SK-N-SH treated with all-trans-retinoic acid at 6 μM for 48 hours (cell line): ENCODE results near the gene NAALADL2.

Experiments used
- ARNTL ChIP-seq: fragments of 450-650 bp; formaldehyde crosslinking; IDR thresholded peaks from 2 replicates; pipeline ENCODE4 v1.5.0; 2020; ENCODE audit warnings: low read depth, mild to moderate bottlenecking, moderate library complexity, borderline replicate concordance
- ESRRG ChIP-seq: fragments of 250-450 bp; sonication (Bioruptor Pico); IDR thresholded peaks from 2 replicates; pipeline ENCODE4 v1.6.1; 2021; ENCODE audit warnings: mild to moderate bottlenecking
- GLIS3 ChIP-seq: fragments of 250-450 bp; sonication (Bioruptor Pico); IDR thresholded peaks from 2 replicates; pipeline ENCODE4 v1.5.0; 2020; ENCODE audit warnings: mild to moderate bottlenecking, moderate library complexity
- ISL1 ChIP-seq: fragments of 250-450 bp; sonication (Bioruptor Pico); IDR thresholded peaks from 2 replicates; pipeline ENCODE4 v2.1.2; 2022; ENCODE audit warnings: mild to moderate bottlenecking, moderate library complexity
- RARB ChIP-seq: fragments of 250-450 bp; sonication (Bioruptor Pico); IDR thresholded peaks from 2 replicates; pipeline ENCODE4 v1.8.0; 2021; ENCODE audit warnings: mild to moderate bottlenecking, moderate library complexity
- ZFP3 ChIP-seq: fragments of 250-450 bp; sonication (Bioruptor Pico); IDR thresholded peaks from 2 replicates; pipeline ENCODE4 v1.5.0; 2020; ENCODE audit warnings: mild to moderate bottlenecking, moderate library complexity
- ZFP30 ChIP-seq: fragments of 450-650 bp; formaldehyde crosslinking; IDR thresholded peaks from 2 replicates; pipeline ENCODE4 v1.5.0; 2022; ENCODE audit warnings: mild to moderate bottlenecking, moderate library complexity
- TF ChIP-seq, protein P1 (sequence below): fragments of 250-450 bp; sonication (Bioruptor Pico); IDR thresholded peaks from 2 replicates; pipeline ENCODE4 v1.8.0; 2021; ENCODE audit warnings: low read depth, mild to moderate bottlenecking, moderate library complexity, borderline replicate concordance
- TF ChIP-seq, protein P2 (sequence below): fragments of 250-450 bp; sonication (Bioruptor Pico); IDR thresholded peaks from 2 replicates; pipeline ENCODE4 v1.5.1; 2020; ENCODE audit warnings: low read depth, mild to moderate bottlenecking, moderate library complexity
- TF ChIP-seq, protein P3 (sequence below): fragments of 250-450 bp; sonication (Bioruptor Pico); IDR thresholded peaks from 2 replicates; pipeline ENCODE4 v1.8.0; 2020; ENCODE audit warnings: mild to moderate bottlenecking, moderate library complexity, borderline replicate concordance
- TF ChIP-seq, protein P4 (sequence below): fragments of 250-450 bp; sonication (Bioruptor Pico); IDR thresholded peaks from 2 replicates; pipeline ENCODE4 v1.5.1; 2021; ENCODE audit warnings: mild to moderate bottlenecking, moderate library complexity
- TF ChIP-seq, protein P5 (sequence below): fragments of 250-450 bp; sonication (Bioruptor Pico); IDR thresholded peaks from 2 replicates; pipeline ENCODE4 v1.5.0; 2020; ENCODE audit warnings: mild to moderate bottlenecking, moderate library complexity

DNA sequence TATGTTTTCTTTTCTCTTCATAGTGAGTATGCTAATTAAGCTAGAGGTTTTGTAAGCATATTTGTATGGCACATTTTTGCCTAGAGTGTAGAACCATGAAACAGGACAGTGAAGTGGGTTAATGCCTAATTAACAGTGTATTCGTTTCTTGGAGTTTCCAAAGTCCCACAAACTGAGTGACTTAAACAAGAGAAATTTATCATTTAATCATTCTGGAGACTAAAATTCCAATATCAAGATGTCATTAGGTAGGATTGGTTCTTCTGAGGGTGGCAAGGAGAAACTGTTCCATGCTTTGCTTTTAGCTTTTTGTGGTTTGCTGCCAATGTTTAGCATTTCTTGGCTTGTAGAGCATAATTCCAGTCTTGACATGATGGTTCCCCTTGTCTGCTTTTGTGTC lies 734.2 kb downstream of the NAALADL2 start:
- TF ChIP-seq ISL1 (CRISPR knock-in tag) (no peak), RARB (CRISPR knock-in tag) (no peak), ESRRG (CRISPR knock-in tag) (no peak), ZFP30 (CRISPR knock-in tag) (no peak), ARNTL (CRISPR knock-in tag) (no peak), ZFP3 (no peak), GLIS3 (no peak)
- TF ChIP-seq, protein P1, sequence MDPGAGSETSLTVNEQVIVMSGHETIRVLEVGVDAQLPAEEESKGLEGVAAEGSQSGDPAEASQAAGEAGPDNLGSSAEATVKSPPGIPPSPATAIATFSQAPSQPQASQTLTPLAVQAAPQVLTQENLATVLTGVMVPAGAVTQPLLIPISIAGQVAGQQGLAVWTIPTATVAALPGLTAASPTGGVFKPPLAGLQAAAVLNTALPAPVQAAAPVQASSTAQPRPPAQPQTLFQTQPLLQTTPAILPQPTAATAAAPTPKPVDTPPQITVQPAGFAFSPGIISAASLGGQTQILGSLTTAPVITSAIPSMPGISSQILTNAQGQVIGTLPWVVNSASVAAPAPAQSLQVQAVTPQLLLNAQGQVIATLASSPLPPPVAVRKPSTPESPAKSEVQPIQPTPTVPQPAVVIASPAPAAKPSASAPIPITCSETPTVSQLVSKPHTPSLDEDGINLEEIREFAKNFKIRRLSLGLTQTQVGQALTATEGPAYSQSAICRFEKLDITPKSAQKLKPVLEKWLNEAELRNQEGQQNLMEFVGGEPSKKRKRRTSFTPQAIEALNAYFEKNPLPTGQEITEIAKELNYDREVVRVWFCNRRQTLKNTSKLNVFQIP (CRISPR knock-in tag) = no peak
- TF ChIP-seq, protein P2, sequence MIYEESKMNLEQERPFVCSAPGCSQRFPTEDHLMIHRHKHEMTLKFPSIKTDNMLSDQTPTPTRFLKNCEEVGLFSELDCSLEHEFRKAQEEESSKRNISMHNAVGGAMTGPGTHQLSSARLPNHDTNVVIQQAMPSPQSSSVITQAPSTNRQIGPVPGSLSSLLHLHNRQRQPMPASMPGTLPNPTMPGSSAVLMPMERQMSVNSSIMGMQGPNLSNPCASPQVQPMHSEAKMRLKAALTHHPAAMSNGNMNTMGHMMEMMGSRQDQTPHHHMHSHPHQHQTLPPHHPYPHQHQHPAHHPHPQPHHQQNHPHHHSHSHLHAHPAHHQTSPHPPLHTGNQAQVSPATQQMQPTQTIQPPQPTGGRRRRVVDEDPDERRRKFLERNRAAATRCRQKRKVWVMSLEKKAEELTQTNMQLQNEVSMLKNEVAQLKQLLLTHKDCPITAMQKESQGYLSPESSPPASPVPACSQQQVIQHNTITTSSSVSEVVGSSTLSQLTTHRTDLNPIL = no peak
- TF ChIP-seq, protein P3, sequence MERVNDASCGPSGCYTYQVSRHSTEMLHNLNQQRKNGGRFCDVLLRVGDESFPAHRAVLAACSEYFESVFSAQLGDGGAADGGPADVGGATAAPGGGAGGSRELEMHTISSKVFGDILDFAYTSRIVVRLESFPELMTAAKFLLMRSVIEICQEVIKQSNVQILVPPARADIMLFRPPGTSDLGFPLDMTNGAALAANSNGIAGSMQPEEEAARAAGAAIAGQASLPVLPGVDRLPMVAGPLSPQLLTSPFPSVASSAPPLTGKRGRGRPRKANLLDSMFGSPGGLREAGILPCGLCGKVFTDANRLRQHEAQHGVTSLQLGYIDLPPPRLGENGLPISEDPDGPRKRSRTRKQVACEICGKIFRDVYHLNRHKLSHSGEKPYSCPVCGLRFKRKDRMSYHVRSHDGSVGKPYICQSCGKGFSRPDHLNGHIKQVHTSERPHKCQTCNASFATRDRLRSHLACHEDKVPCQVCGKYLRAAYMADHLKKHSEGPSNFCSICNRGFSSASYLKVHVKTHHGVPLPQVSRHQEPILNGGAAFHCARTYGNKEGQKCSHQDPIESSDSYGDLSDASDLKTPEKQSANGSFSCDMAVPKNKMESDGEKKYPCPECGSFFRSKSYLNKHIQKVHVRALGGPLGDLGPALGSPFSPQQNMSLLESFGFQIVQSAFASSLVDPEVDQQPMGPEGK (CRISPR knock-in tag) = no peak
- TF ChIP-seq, protein P4, sequence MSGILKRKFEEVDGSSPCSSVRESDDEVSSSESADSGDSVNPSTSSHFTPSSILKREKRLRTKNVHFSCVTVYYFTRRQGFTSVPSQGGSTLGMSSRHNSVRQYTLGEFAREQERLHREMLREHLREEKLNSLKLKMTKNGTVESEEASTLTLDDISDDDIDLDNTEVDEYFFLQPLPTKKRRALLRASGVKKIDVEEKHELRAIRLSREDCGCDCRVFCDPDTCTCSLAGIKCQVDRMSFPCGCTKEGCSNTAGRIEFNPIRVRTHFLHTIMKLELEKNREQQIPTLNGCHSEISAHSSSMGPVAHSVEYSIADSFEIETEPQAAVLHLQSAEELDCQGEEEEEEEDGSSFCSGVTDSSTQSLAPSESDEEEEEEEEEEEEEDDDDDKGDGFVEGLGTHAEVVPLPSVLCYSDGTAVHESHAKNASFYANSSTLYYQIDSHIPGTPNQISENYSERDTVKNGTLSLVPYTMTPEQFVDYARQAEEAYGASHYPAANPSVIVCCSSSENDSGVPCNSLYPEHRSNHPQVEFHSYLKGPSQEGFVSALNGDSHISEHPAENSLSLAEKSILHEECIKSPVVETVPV (CRISPR knock-in tag) = no peak
- TF ChIP-seq, protein P5, sequence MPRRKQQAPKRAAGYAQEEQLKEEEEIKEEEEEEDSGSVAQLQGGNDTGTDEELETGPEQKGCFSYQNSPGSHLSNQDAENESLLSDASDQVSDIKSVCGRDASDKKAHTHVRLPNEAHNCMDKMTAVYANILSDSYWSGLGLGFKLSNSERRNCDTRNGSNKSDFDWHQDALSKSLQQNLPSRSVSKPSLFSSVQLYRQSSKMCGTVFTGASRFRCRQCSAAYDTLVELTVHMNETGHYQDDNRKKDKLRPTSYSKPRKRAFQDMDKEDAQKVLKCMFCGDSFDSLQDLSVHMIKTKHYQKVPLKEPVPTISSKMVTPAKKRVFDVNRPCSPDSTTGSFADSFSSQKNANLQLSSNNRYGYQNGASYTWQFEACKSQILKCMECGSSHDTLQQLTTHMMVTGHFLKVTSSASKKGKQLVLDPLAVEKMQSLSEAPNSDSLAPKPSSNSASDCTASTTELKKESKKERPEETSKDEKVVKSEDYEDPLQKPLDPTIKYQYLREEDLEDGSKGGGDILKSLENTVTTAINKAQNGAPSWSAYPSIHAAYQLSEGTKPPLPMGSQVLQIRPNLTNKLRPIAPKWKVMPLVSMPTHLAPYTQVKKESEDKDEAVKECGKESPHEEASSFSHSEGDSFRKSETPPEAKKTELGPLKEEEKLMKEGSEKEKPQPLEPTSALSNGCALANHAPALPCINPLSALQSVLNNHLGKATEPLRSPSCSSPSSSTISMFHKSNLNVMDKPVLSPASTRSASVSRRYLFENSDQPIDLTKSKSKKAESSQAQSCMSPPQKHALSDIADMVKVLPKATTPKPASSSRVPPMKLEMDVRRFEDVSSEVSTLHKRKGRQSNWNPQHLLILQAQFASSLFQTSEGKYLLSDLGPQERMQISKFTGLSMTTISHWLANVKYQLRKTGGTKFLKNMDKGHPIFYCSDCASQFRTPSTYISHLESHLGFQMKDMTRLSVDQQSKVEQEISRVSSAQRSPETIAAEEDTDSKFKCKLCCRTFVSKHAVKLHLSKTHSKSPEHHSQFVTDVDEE (CRISPR knock-in tag) = no peak
